Hepatocyte (in vitro differentiated cells): ENCODE data around the gene TEAD1. TPM values are rescaled to one million over a fixed set of nuclear protein-coding genes. Genes with fewer than 3 reads are reported as not detected.

Experiments used
- DNase-seq: peaks from one replicate; pipeline ENCODE4 v3.0.0-alpha.2; 2016; ENCODE audit warnings: low spot score
- H2AFZ ChIP-seq: fragments of 200-600 bp; sonication (generic); 2 replicates; pipeline ENCODE4 v1.6.0; 2016; ENCODE audit warnings: antibody characterized with exemption, mild to moderate bottlenecking
- H3K27ac ChIP-seq: fragments of 200-600 bp; sonication (generic); 2 replicates; pipeline ENCODE4 v1.5.1; 2016; ENCODE audit warnings: mild to moderate bottlenecking
- H3K27me3 ChIP-seq: fragments of 200-600 bp; sonication (generic); 2 replicates; pipeline ENCODE4 v1.6.1; 2016
- H3K36me3 ChIP-seq: fragments of 200-600 bp; sonication (generic); replicated peaks from 2 replicates; pipeline ENCODE4 v1.5.1; 2016; ENCODE audit warnings: low read depth; ENCODE audit not compliant: insufficient read depth
- H3K4me1 ChIP-seq: fragments of 200-600 bp; sonication (generic); 2 replicates; pipeline ENCODE4 v1.5.1; 2016; ENCODE audit warnings: mild to moderate bottlenecking, moderate library complexity; ENCODE audit not compliant: insufficient read depth
- H3K4me2 ChIP-seq: fragments of 200-600 bp; sonication (generic); 2 replicates; pipeline ENCODE4 v1.6.0; 2016
- H3K4me3 ChIP-seq: fragments of 200-600 bp; sonication (generic); 2 replicates; pipeline ENCODE4 v1.5.1; 2016; ENCODE audit warnings: mild to moderate bottlenecking
- H3K79me2 ChIP-seq: fragments of 200-600 bp; sonication (generic); 2 replicates; pipeline ENCODE4 v1.6.0; 2017; ENCODE audit warnings: mild to moderate bottlenecking
- H3K9me2 ChIP-seq: fragments of 200-600 bp; sonication (generic); replicated peaks from 2 replicates; pipeline ENCODE4 v1.6.0; 2017; ENCODE audit warnings: mild to moderate bottlenecking; ENCODE audit not compliant: insufficient read depth
- H3K9me3 ChIP-seq: fragments of 200-600 bp; sonication (generic); 2 replicates; pipeline ENCODE4 v1.5.1; 2016; ENCODE audit warnings: low read depth, mild to moderate bottlenecking
- H4K20me1 ChIP-seq: fragments of 200-600 bp; sonication (generic); 2 replicates; pipeline ENCODE4 v1.6.0; 2016; ENCODE audit warnings: mild to moderate bottlenecking; ENCODE audit not compliant: insufficient read depth, poor library complexity, severe bottlenecking
- EZH2 ChIP-seq: fragments of 200-600 bp; sonication (generic); IDR thresholded peaks from 2 replicates; pipeline ENCODE4 v1.6.1; 2016; ENCODE audit warnings: antibody characterized with exemption, mild to moderate bottlenecking, borderline replicate concordance
- EZH2phosphoT487 ChIP-seq: fragments of 200-600 bp; sonication (generic); IDR thresholded peaks from one replicate; pipeline ENCODE4 v1.6.1; 2018; ENCODE audit warnings: antibody characterized with exemption, mild to moderate bottlenecking, low read depth, moderate library complexity; ENCODE audit not compliant: unreplicated experiment, severe bottlenecking
- WGBS: methylation state at CpG from one replicate; pipeline ENCODE4 v1.1.6; 2016; ENCODE audit warnings: low lambda C conversion rate; ENCODE audit errors: missing lambda C conversion rate; 5-methylcytosine and 5-hydroxymethylcytosine counted together
- polyA plus RNA-seq: library from polyadenylated mRNA; unstranded; fragments of >200 nt; fragmentation: Nextera tagmentation; extraction: Ambion mirVana; gene quantifications from 2 replicates; pipeline ENCODE4 v1.2.1, GENCODE V29; 2016
- total RNA-seq: library from RNA; depleted of rRNA; stranded (reverse); fragments of >200 nt; gene quantifications from 2 replicates; pipeline ENCODE4 v1.2.3, GENCODE V29; 2014
- TF ChIP-seq, protein P1 (sequence below): fragments of 200-600 bp; sonication (generic); IDR thresholded peaks from 2 replicates; pipeline ENCODE4 v1.5.1; 2016; ENCODE audit warnings: antibody characterized with exemption, mild to moderate bottlenecking; ENCODE audit not compliant: poor library complexity

The TEAD1 gene
- total and polyA plus RNA-seq, 2 experiments from 2014 or later: 37.2 to 82.2 TPM

GRCh38 chr11:12888525-12889158 lies 214.4 kb downstream of the TEAD1 start:
- no peaks in the 10 kb centered on the region for H3K27me3 ChIP-seq
- H3K9me3 ChIP-seq: no peaks in the 10 kb centered on the region
- peaks cover 12% of the 10 kb centered on the region for H3K79me2 ChIP-seq
- H3K9me2 ChIP-seq: no peaks in the 10 kb centered on the region
- no peak overlapping the region for H3K4me3 ChIP-seq
- no peak overlapping the region for H2AFZ ChIP-seq
- H3K27ac ChIP-seq: peak overlapping the region; percentile 56
- peak; percentile 91 for DNase-seq
- H4K20me1 ChIP-seq: no peaks in the 10 kb centered on the region
- H3K4me1 ChIP-seq: peaks cover 4% of the 10 kb centered on the region
- no peak overlapping the region for H3K4me2 ChIP-seq
- TF ChIP-seq, protein P1, sequence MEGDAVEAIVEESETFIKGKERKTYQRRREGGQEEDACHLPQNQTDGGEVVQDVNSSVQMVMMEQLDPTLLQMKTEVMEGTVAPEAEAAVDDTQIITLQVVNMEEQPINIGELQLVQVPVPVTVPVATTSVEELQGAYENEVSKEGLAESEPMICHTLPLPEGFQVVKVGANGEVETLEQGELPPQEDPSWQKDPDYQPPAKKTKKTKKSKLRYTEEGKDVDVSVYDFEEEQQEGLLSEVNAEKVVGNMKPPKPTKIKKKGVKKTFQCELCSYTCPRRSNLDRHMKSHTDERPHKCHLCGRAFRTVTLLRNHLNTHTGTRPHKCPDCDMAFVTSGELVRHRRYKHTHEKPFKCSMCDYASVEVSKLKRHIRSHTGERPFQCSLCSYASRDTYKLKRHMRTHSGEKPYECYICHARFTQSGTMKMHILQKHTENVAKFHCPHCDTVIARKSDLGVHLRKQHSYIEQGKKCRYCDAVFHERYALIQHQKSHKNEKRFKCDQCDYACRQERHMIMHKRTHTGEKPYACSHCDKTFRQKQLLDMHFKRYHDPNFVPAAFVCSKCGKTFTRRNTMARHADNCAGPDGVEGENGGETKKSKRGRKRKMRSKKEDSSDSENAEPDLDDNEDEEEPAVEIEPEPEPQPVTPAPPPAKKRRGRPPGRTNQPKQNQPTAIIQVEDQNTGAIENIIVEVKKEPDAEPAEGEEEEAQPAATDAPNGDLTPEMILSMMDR: peak; percentile 81
- no peak for TF ChIP-seq EZH2
- no peak for TF ChIP-seq EZH2phosphoT487
- 21% methylated on average over 6 of the region's 6 CpGs for WGBS
- H3K36me3 ChIP-seq: no peaks in the 10 kb centered on the region

GRCh38 chr11:12889243-12889642 lies 215.0 kb downstream of the TEAD1 start:
- H3K27ac ChIP-seq: peak overlapping the region; percentile 56
- H3K27me3 ChIP-seq: no peaks in the 10 kb centered on the region
- no peaks in the 10 kb centered on the region for H3K9me2 ChIP-seq
- TF ChIP-seq EZH2 (no peak), EZH2phosphoT487 (no peak)
- TF ChIP-seq, protein P1: no peak
- H3K9me3 ChIP-seq: no peaks in the 10 kb centered on the region
- H3K4me3 ChIP-seq: no peak overlapping the region
- no peak overlapping the region for H2AFZ ChIP-seq
- DNase-seq: peak; percentile 24
- no peaks in the 10 kb centered on the region for H3K36me3 ChIP-seq
- peaks cover 4% of the 10 kb centered on the region for H3K4me1 ChIP-seq
- 51% methylated on average over 5 of the region's 5 CpGs for WGBS
- peaks cover 12% of the 10 kb centered on the region for H3K79me2 ChIP-seq
- H4K20me1 ChIP-seq: no peaks in the 10 kb centered on the region
- H3K4me2 ChIP-seq: no peak overlapping the region

- Histone ChIP-seq H3K9me2 (no peaks in the 10 kb centered on the region), H3K4me2 (no peak overlapping the region), H3K36me3 (no peaks in the 10 kb centered on the region), H3K9me3 (no peaks in the 10 kb centered on the region), H3K4me1 (peaks cover 4% of the 10 kb centered on the region), H3K27ac (no peak overlapping the region), H3K79me2 (peaks cover 12% of the 10 kb centered on the region), H4K20me1 (no peaks in the 10 kb centered on the region), H2AFZ (no peak overlapping the region), H3K4me3 (no peak overlapping the region), H3K27me3 (no peaks in the 10 kb centered on the region)
- no peak for DNase-seq
- 90% methylated on average over 5 of the region's 5 CpGs for WGBS
- TF ChIP-seq, protein P1: no peak
- no peak for TF ChIP-seq EZH2
- no peak for TF ChIP-seq EZH2phosphoT487
These were observed 216.3 kb downstream of the TEAD1 start for GRCh38 chr11:12890476-12890875.
